ENCODE measurements around the gene ZBTB20. TPM values are rescaled to one million over a fixed set of nuclear protein-coding genes. Genes with fewer than 3 reads are reported as not detected.

ZBTB20 gene
- polyA plus RNA-seq, 1 donor from 2014 or later = 4.8 TPM

GRCh38 chr3:114707252-114707860, 439.7 kb downstream of the ZBTB20 start:
- Histone ChIP-seq H3K79me2 (replicated peaks; ENCODE audit: insufficient read depth, low read length) (no peaks in the 10 kb centered on the region), H3K9me2 (ENCODE audit: insufficient read depth, low read length) (no peaks in the 10 kb centered on the region), H2AFZ (ENCODE audit: low read depth, low read length) (no peak overlapping the region), H3K9ac (ENCODE audit: low read length) (no peak overlapping the region), H3K27me3 (ENCODE audit: insufficient read depth, low read depth, low read length) (no peaks in the 10 kb centered on the region), H3K9me3 (ENCODE audit: low read length) (no peaks in the 10 kb centered on the region), H4K20me1 (ENCODE audit: insufficient read depth) (no peaks in the 10 kb centered on the region), H3F3A (ENCODE audit: insufficient read depth, low read length, poor library complexity, severe bottlenecking) (no peaks in the 10 kb centered on the region), H3K27ac (ENCODE audit: low read length) (no peak overlapping the region), H3K4me3 (ENCODE audit: low read length) (no peak overlapping the region), H3K4me2 (ENCODE audit: low read length) (no peak overlapping the region), H3K36me3 (ENCODE audit: insufficient read depth, low read length) (no peaks in the 10 kb centered on the region)
- TF ChIP-seq CTCF (IDR thresholded peaks at IDR 0.05; ENCODE audit: poor library complexity, severe bottlenecking) (no peak), EZH2 (IDR thresholded peaks at IDR 0.05; ENCODE audit: borderline replicate concordance, insufficient read depth, low read length, poor library complexity, severe bottlenecking) (no peak), EP300 (conservative IDR thresholded peaks at IDR 0.05; ENCODE audit: poor library complexity, severe bottlenecking) (no peak), POLR2AphosphoS5 (IDR thresholded peaks at IDR 0.05) (no peak), MXI1 (conservative IDR thresholded peaks at IDR 0.05; ENCODE audit: poor library complexity, severe bottlenecking) (no peak)

GRCh38 chr3:114706591-114707232, 440.4 kb downstream of the ZBTB20 start:
- Histone ChIP-seq H3K4me2 (ENCODE audit: low read length) (no peak overlapping the region), H3K9ac (ENCODE audit: low read length) (no peak overlapping the region), H4K20me1 (ENCODE audit: insufficient read depth) (no peaks in the 10 kb centered on the region), H3K4me3 (ENCODE audit: low read length) (no peak overlapping the region), H3K36me3 (ENCODE audit: insufficient read depth, low read length) (no peaks in the 10 kb centered on the region), H3F3A (ENCODE audit: insufficient read depth, low read length, poor library complexity, severe bottlenecking) (no peaks in the 10 kb centered on the region), H3K27me3 (ENCODE audit: insufficient read depth, low read depth, low read length) (no peaks in the 10 kb centered on the region), H3K27ac (ENCODE audit: low read length) (no peak overlapping the region), H3K9me2 (ENCODE audit: insufficient read depth, low read length) (no peaks in the 10 kb centered on the region), H3K79me2 (replicated peaks; ENCODE audit: insufficient read depth, low read length) (no peaks in the 10 kb centered on the region), H2AFZ (ENCODE audit: low read depth, low read length) (no peak overlapping the region), H3K9me3 (ENCODE audit: low read length) (no peaks in the 10 kb centered on the region)
- no peak for TF ChIP-seq MXI1 (conservative IDR thresholded peaks at IDR 0.05; ENCODE audit: poor library complexity, severe bottlenecking)
- TF ChIP-seq REST (IDR thresholded peaks at IDR 0.05; ENCODE audit: borderline replicate concordance) = no peak
- no peak for TF ChIP-seq CTCF (IDR thresholded peaks at IDR 0.05; ENCODE audit: poor library complexity, severe bottlenecking)
- no peak for TF ChIP-seq POLR2AphosphoS5 (IDR thresholded peaks at IDR 0.05)

Measured in neural cell (in vitro differentiated cells).